ENCODE data around the gene SAT1.
A peak's percentile ranks its signal among the peaks of the same experiment; 100 is the strongest.
"Not testable (repeated sequence)": the region's sequence is repeated elsewhere in the genome, so short reads cannot be mapped to it uniquely, and the experiment has no call there.

Gene SAT1

GRCh38 chrX:23765868-23766267 lies 17.1 kb upstream of the SAT1 start:
- Mint-ChIP-seq H3K36me3 (no peaks in the 10 kb centered on the region), H3K27me3 (no peaks in the 10 kb centered on the region), H3K4me3 (no peak overlapping the region), H3K4me1 (no peaks in the 10 kb centered on the region), H3K27ac (no peak overlapping the region), H3K9me3 (no peaks in the 10 kb centered on the region)

- Mint-ChIP-seq H3K9me3 (no peaks in the 10 kb centered on the region), H3K27me3 (no peaks in the 10 kb centered on the region), H3K36me3 (no peaks in the 10 kb centered on the region), H3K27ac (no peak overlapping the region), H3K4me1 (no peaks in the 10 kb centered on the region), H3K4me3 (peak overlapping the region; percentile 30)
Measured at GRCh38 chrX:23766650-23767551, 16.1 kb upstream of the SAT1 start.

GRCh38 chrX:23770142-23770541 lies 12.8 kb upstream of the SAT1 start:
- Mint-ChIP-seq H3K27me3 (no peaks in the 10 kb centered on the region), H3K27ac (no peak overlapping the region), H3K36me3 (no peaks in the 10 kb centered on the region), H3K4me3 (no peak overlapping the region), H3K9me3 (no peaks in the 10 kb centered on the region), H3K4me1 (peaks cover 10% of the 10 kb centered on the region)

GRCh38 chrX:23771086-23771485 lies 11.9 kb upstream of the SAT1 start:
- H3K27ac Mint-ChIP-seq, H3K4me3 Mint-ChIP-seq, H3K36me3 Mint-ChIP-seq, H3K27me3 Mint-ChIP-seq, H3K9me3 Mint-ChIP-seq: not testable (repeated sequence)
- H3K4me1 Mint-ChIP-seq = peaks cover 10% of the 10 kb centered on the region

GRCh38 chrX:23773601-23774175 lies 9.3 kb upstream of the SAT1 start:
- H3K4me3 Mint-ChIP-seq = peak overlapping the region; percentile 72
- H3K4me1 Mint-ChIP-seq = peaks cover 10% of the 10 kb centered on the region
- H3K27ac Mint-ChIP-seq = peak overlapping the region; percentile 94
- H3K9me3 Mint-ChIP-seq = no peaks in the 10 kb centered on the region
- H3K27me3 Mint-ChIP-seq = no peaks in the 10 kb centered on the region
- no peaks in the 10 kb centered on the region for H3K36me3 Mint-ChIP-seq

- Mint-ChIP-seq H3K4me3 (no peak overlapping the region), H3K9me3 (no peaks in the 10 kb centered on the region), H3K36me3 (no peaks in the 10 kb centered on the region), H3K27me3 (no peaks in the 10 kb centered on the region), H3K4me1 (peaks cover 13% of the 10 kb centered on the region), H3K27ac (peak overlapping the region; percentile 41)
Measured at GRCh38 chrX:23776363-23776762, 6.6 kb upstream of the SAT1 start.

GRCh38 chrX:23779025-23779424 lies 3.9 kb upstream of the SAT1 start:
- H3K27me3 Mint-ChIP-seq = no peaks in the 10 kb centered on the region
- peaks cover 3% of the 10 kb centered on the region for H3K36me3 Mint-ChIP-seq
- no peaks in the 10 kb centered on the region for H3K9me3 Mint-ChIP-seq
- peaks cover 20% of the 10 kb centered on the region for H3K4me1 Mint-ChIP-seq
- no peak overlapping the region for H3K27ac Mint-ChIP-seq
- H3K4me3 Mint-ChIP-seq = no peak overlapping the region

- Mint-ChIP-seq H3K4me3 (peak overlapping the region; percentile 96), H3K36me3 (peaks cover 19% of the 10 kb centered on the region), H3K27ac (peak overlapping the region; percentile 98), H3K27me3 (no peaks in the 10 kb centered on the region), H3K4me1 (peaks cover 39% of the 10 kb centered on the region), H3K9me3 (no peaks in the 10 kb centered on the region)
Measured at GRCh38 chrX:23782455-23782854, 518 bp upstream of the SAT1 start.

- Mint-ChIP-seq H3K4me3 (peak overlapping the region; percentile 96), H3K27me3 (no peaks in the 10 kb centered on the region), H3K27ac (peak overlapping the region; percentile 92), H3K36me3 (peaks cover 19% of the 10 kb centered on the region), H3K9me3 (no peaks in the 10 kb centered on the region), H3K4me1 (peaks cover 39% of the 10 kb centered on the region)
Measured at GRCh38 chrX:23783589-23784469, 856 bp downstream of the SAT1 start.

- Mint-ChIP-seq H3K4me3 (peak overlapping the region; percentile 96), H3K9me3 (no peaks in the 10 kb centered on the region), H3K27ac (peak overlapping the region; percentile 92), H3K27me3 (no peaks in the 10 kb centered on the region), H3K36me3 (peaks cover 19% of the 10 kb centered on the region), H3K4me1 (peaks cover 39% of the 10 kb centered on the region)
Measured at GRCh38 chrX:23784470-23785331, 1.7 kb downstream of the SAT1 start.

GRCh38 chrX:23785580-23785979 lies 2.6 kb downstream of the SAT1 start:
- Mint-ChIP-seq H3K4me1 (peaks cover 39% of the 10 kb centered on the region), H3K36me3 (peaks cover 19% of the 10 kb centered on the region), H3K27ac (peak overlapping the region; percentile 92), H3K27me3 (no peaks in the 10 kb centered on the region), H3K9me3 (no peaks in the 10 kb centered on the region), H3K4me3 (peak overlapping the region; percentile 96)

- Mint-ChIP-seq H3K27me3 (no peaks in the 10 kb centered on the region), H3K4me3 (no peak overlapping the region), H3K9me3 (no peaks in the 10 kb centered on the region), H3K36me3 (peaks cover 19% of the 10 kb centered on the region), H3K27ac (no peak overlapping the region), H3K4me1 (peaks cover 36% of the 10 kb centered on the region)
Measured at GRCh38 chrX:23786268-23786815, 3.4 kb downstream of the SAT1 start.

- Mint-ChIP-seq H3K4me3 (no peak overlapping the region), H3K9me3 (no peaks in the 10 kb centered on the region), H3K36me3 (peaks cover 19% of the 10 kb centered on the region), H3K4me1 (peaks cover 23% of the 10 kb centered on the region), H3K27me3 (no peaks in the 10 kb centered on the region), H3K27ac (no peak overlapping the region)
Measured at GRCh38 chrX:23787745-23788118, 4.8 kb downstream of the SAT1 start.

GRCh38 chrX:23788521-23788920 lies 5.5 kb downstream of the SAT1 start:
- Mint-ChIP-seq H3K4me3 (no peak overlapping the region), H3K9me3 (no peaks in the 10 kb centered on the region), H3K27me3 (no peaks in the 10 kb centered on the region), H3K27ac (peak overlapping the region; percentile 32), H3K36me3 (peaks cover 19% of the 10 kb centered on the region), H3K4me1 (peaks cover 23% of the 10 kb centered on the region)

GRCh38 chrX:23788946-23789345 lies 6.0 kb downstream of the SAT1 start:
- H3K4me1 Mint-ChIP-seq = peaks cover 20% of the 10 kb centered on the region
- no peak overlapping the region for H3K4me3 Mint-ChIP-seq
- no peak overlapping the region for H3K27ac Mint-ChIP-seq
- peaks cover 17% of the 10 kb centered on the region for H3K36me3 Mint-ChIP-seq
- no peaks in the 10 kb centered on the region for H3K9me3 Mint-ChIP-seq
- no peaks in the 10 kb centered on the region for H3K27me3 Mint-ChIP-seq
